ENCODE measurements around the gene PLEKHA5. TPM values are rescaled to one million over a fixed set of nuclear protein-coding genes. Genes with fewer than 3 reads are reported as not detected.

PLEKHA5 gene
- total RNA-seq, 1 experiment from 2014 or later = 6.3 TPM

GRCh38 chr12:19245106-19245505 lies 115.6 kb downstream of the PLEKHA5 start:
- DNase-seq (ENCODE audit: low read depth, low spot score) (no peak), ATAC-seq (no peak)
- no peaks in the 10 kb centered on the region for H3K4me1 ChIP-seq (ENCODE audit: control insufficient read depth, insufficient read depth, low read length)
- ChIA-PET POLR2A (no interaction called here), CTCF (no interaction called here)
- in situ Hi-C loops (cut with HindIII; ENCODE audit: low pct_unique_long_range_greater_than_20kb, low sequenced_read_pairs) = no loop called here
- H3K36me3 ChIP-seq (ENCODE audit: control insufficient read depth, insufficient read depth, low read length) = no peaks in the 10 kb centered on the region
- no peak overlapping the region for H3K4me3 ChIP-seq (ENCODE audit: low read depth in 2 of 2, low read length in 2 of 2)
- intact Hi-C loops (cut with micrococcal nuclease; ENCODE audit: unreplicated experiment) = no loop called here
- BruUV-seq (replicated peaks) = no TSS peak
- no peaks in the 10 kb centered on the region for H3K27me3 ChIP-seq (ENCODE audit: control insufficient read depth, insufficient read depth, low read length)
- TF ChIP-seq REST (IDR thresholded peaks at IDR 0.05; ENCODE audit: insufficient read depth in 1 of 2, low read depth in 2 of 2, low read length in 1 of 2) (no peak), POLR2AphosphoS5 (IDR thresholded peaks at IDR 0.05; ENCODE audit: low read depth, low read length) (no peak), TCF7L2 (IDR thresholded peaks at IDR 0.05; ENCODE audit: low read depth, low read length) (no peak), CTCF (IDR thresholded peaks at IDR 0.05) (no peak), SIN3A (IDR thresholded peaks at IDR 0.05; ENCODE audit: borderline replicate concordance, insufficient read depth, low read depth, low read length) (no peak)
- no peak overlapping the region for H3K27ac ChIP-seq (ENCODE audit: low read length)
- H3K9me3 ChIP-seq (ENCODE audit: control insufficient read depth, insufficient read depth, low read depth, low read length) = no peaks in the 10 kb centered on the region

GRCh38 chr12:19245666-19246065 lies 116.1 kb downstream of the PLEKHA5 start:
- no peak for TF ChIP-seq CTCF (IDR thresholded peaks at IDR 0.05)
- H3K36me3 ChIP-seq (ENCODE audit: control insufficient read depth, insufficient read depth, low read length) = no peaks in the 10 kb centered on the region
- no peaks in the 10 kb centered on the region for H3K9me3 ChIP-seq (ENCODE audit: control insufficient read depth, insufficient read depth, low read depth, low read length)
- in situ Hi-C loops (cut with HindIII; ENCODE audit: low pct_unique_long_range_greater_than_20kb, low sequenced_read_pairs) = no loop called here
- no peak for DNase-seq (ENCODE audit: low read depth, low spot score)
- H3K27me3 ChIP-seq (ENCODE audit: control insufficient read depth, insufficient read depth, low read length) = no peaks in the 10 kb centered on the region
- ATAC-seq = no peak
- intact Hi-C loops (cut with micrococcal nuclease; ENCODE audit: unreplicated experiment) = no loop called here
- H3K4me1 ChIP-seq (ENCODE audit: control insufficient read depth, insufficient read depth, low read length) = no peaks in the 10 kb centered on the region
- CTCF ChIA-PET = no interaction called here
- no peak overlapping the region for H3K27ac ChIP-seq (ENCODE audit: low read length)
- H3K4me3 ChIP-seq (ENCODE audit: low read depth in 2 of 2, low read length in 2 of 2) = no peak overlapping the region
- POLR2A ChIA-PET = no interaction called here
- BruUV-seq (replicated peaks) = no TSS peak

- TF ChIP-seq REST (IDR thresholded peaks at IDR 0.05; ENCODE audit: insufficient read depth in 1 of 2, low read depth in 2 of 2, low read length in 1 of 2) (no peak), SIN3A (IDR thresholded peaks at IDR 0.05; ENCODE audit: borderline replicate concordance, insufficient read depth, low read depth, low read length) (no peak), POLR2AphosphoS5 (IDR thresholded peaks at IDR 0.05; ENCODE audit: low read depth, low read length) (no peak), TCF7L2 (IDR thresholded peaks at IDR 0.05; ENCODE audit: low read depth, low read length) (no peak), CTCF (IDR thresholded peaks at IDR 0.05) (no peak)
- in situ Hi-C loops (cut with HindIII; ENCODE audit: low pct_unique_long_range_greater_than_20kb, low sequenced_read_pairs) (no loop called here), intact Hi-C loops (cut with micrococcal nuclease; ENCODE audit: unreplicated experiment) (no loop called here)
- no peak for ATAC-seq
- H3K36me3 ChIP-seq (ENCODE audit: control insufficient read depth, insufficient read depth, low read length) = no peaks in the 10 kb centered on the region
- H3K27me3 ChIP-seq (ENCODE audit: control insufficient read depth, insufficient read depth, low read length) = no peaks in the 10 kb centered on the region
- ChIA-PET CTCF (no interaction called here), POLR2A (interaction anchor here (0.7 kb wide), 1 partner anchor 32 kb away, joined by 23 read pairs; no protein-coding TSS in a partner anchor)
- H3K4me3 ChIP-seq (ENCODE audit: low read depth in 2 of 2, low read length in 2 of 2) = no peak overlapping the region
- no peak for DNase-seq (ENCODE audit: low read depth, low spot score)
- no peaks in the 10 kb centered on the region for H3K9me3 ChIP-seq (ENCODE audit: control insufficient read depth, insufficient read depth, low read depth, low read length)
- no TSS peak for BruUV-seq (replicated peaks)
- no peak overlapping the region for H3K27ac ChIP-seq (ENCODE audit: low read length)
- no peaks in the 10 kb centered on the region for H3K4me1 ChIP-seq (ENCODE audit: control insufficient read depth, insufficient read depth, low read length)
Observed at GRCh38 chr12:19246933-19247332, 117.4 kb downstream of the PLEKHA5 start.
